Prostate gland (tissue), 2 donors: Measurements from ENCODE around the gene TTLL10.

Experiments
- POLR2AphosphoS5 ChIP-seq: sonication (generic); formaldehyde crosslinking; IDR thresholded peaks from one replicate; pipeline ENCODE4 v1.6.1; 2017; ENCODE audit warnings: antibody characterized with exemption
- TF ChIP-seq, protein P1 (sequence below), 4 experiments: fragments of 200-600 bp in 2 of 4; fragments of 450-650 bp in 2 of 4; sonication (generic) in 2 of 4; IDR thresholded peaks; 1 replicate in 3 of 4; 2 replicates in 1 of 4; pipeline ENCODE4 v1.5.1; 2016 to 2019; ENCODE audit warnings: antibody characterized with exemption in 4 of 4, mild to moderate bottlenecking in 2 of 4, moderate library complexity in 2 of 4

- TF ChIP-seq POLR2AphosphoS5, result no peak
- TF ChIP-seq, protein P1, sequence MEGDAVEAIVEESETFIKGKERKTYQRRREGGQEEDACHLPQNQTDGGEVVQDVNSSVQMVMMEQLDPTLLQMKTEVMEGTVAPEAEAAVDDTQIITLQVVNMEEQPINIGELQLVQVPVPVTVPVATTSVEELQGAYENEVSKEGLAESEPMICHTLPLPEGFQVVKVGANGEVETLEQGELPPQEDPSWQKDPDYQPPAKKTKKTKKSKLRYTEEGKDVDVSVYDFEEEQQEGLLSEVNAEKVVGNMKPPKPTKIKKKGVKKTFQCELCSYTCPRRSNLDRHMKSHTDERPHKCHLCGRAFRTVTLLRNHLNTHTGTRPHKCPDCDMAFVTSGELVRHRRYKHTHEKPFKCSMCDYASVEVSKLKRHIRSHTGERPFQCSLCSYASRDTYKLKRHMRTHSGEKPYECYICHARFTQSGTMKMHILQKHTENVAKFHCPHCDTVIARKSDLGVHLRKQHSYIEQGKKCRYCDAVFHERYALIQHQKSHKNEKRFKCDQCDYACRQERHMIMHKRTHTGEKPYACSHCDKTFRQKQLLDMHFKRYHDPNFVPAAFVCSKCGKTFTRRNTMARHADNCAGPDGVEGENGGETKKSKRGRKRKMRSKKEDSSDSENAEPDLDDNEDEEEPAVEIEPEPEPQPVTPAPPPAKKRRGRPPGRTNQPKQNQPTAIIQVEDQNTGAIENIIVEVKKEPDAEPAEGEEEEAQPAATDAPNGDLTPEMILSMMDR (IDR thresholded peaks at IDR 0.05), result no peak
Measured at GRCh38 chr1:1127551-1128451, 45.9 kb upstream of the TTLL10 start.
